ENCODE measurements around the gene EYA2. TPM values are rescaled to one million over a fixed set of nuclear protein-coding genes. Genes with fewer than 3 reads are reported as not detected.

Gene EYA2
- total RNA-seq, 1 donor, result 17.7 TPM

DNA sequence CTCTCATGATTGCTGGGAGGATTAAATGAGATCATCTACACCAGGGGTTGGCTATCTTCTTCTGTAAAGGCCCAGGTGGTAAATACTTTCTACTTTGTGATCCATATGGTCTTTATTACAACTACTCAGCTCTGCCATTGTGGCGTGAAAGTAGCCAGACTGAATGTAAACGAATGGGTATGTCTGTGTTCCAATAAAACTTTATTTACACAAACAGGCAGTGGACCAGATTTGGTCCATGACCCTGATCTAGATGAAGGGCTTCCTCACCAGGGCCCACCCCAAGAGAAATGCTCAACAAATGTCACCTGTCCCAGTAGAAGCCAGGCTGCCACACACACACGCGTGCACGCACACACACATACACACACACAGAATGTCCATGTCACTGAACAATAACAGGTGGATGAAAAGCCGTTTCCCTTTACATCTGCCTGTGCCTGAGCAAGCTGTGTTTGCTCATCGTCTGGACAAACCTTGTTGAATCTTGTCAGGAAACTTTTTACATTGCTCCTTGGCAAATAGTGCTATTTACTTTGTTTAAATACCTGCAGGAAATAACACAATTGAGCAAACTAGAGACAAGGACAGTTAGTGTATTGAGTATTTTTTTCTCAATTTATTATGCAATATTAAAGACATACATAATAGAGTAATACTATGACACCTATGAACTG is 114.3 kb downstream of the EYA2 start:
- no peaks in the 10 kb centered on the region for H3K27me3 ChIP-seq (ENCODE audit: insufficient read depth, low read length)
- no peaks in the 10 kb centered on the region for H4K20me1 ChIP-seq (ENCODE audit: insufficient read depth, low read length)
- H3K4me3 ChIP-seq (ENCODE audit: insufficient read depth, low read length), result no peak overlapping the region
- no peak overlapping the region for H3K27ac ChIP-seq (ENCODE audit: low read depth, low read length)
- H3K4me1 ChIP-seq (ENCODE audit: insufficient read depth, low read length), result no peaks in the 10 kb centered on the region
- no peak overlapping the region for H2AFZ ChIP-seq (ENCODE audit: low read length)
- H3K9me3 ChIP-seq (ENCODE audit: low read depth, low read length), result no peaks in the 10 kb centered on the region
- no peaks in the 10 kb centered on the region for H3K79me2 ChIP-seq (ENCODE audit: insufficient read depth, low read length)
- TF ChIP-seq, protein P1, sequence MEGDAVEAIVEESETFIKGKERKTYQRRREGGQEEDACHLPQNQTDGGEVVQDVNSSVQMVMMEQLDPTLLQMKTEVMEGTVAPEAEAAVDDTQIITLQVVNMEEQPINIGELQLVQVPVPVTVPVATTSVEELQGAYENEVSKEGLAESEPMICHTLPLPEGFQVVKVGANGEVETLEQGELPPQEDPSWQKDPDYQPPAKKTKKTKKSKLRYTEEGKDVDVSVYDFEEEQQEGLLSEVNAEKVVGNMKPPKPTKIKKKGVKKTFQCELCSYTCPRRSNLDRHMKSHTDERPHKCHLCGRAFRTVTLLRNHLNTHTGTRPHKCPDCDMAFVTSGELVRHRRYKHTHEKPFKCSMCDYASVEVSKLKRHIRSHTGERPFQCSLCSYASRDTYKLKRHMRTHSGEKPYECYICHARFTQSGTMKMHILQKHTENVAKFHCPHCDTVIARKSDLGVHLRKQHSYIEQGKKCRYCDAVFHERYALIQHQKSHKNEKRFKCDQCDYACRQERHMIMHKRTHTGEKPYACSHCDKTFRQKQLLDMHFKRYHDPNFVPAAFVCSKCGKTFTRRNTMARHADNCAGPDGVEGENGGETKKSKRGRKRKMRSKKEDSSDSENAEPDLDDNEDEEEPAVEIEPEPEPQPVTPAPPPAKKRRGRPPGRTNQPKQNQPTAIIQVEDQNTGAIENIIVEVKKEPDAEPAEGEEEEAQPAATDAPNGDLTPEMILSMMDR (IDR thresholded peaks at IDR 0.05; ENCODE audit: extremely low read depth, low read depth, low read length), result no peak
- peaks cover 7% of the 10 kb centered on the region for H3K36me3 ChIP-seq (ENCODE audit: insufficient read depth, low read length)
- no peak for DNase-seq (ENCODE audit: insufficient read length, low spot score, missing footprints)
- H3K4me2 ChIP-seq (ENCODE audit: insufficient read depth, low read length), result no peak overlapping the region

GRCh38 chr20:47009784-47010183 is 115.1 kb downstream of the EYA2 start:
- Histone ChIP-seq H3K27me3 (ENCODE audit: insufficient read depth, low read length) (no peaks in the 10 kb centered on the region), H3K4me1 (ENCODE audit: insufficient read depth, low read length) (no peaks in the 10 kb centered on the region), H3K9me3 (ENCODE audit: low read depth, low read length) (no peaks in the 10 kb centered on the region), H3K27ac (ENCODE audit: low read depth, low read length) (no peak overlapping the region), H3K36me3 (ENCODE audit: insufficient read depth, low read length) (peaks cover 7% of the 10 kb centered on the region), H3K4me3 (ENCODE audit: insufficient read depth, low read length) (no peak overlapping the region), H2AFZ (ENCODE audit: low read length) (no peak overlapping the region), H3K79me2 (ENCODE audit: insufficient read depth, low read length) (no peaks in the 10 kb centered on the region), H4K20me1 (ENCODE audit: insufficient read depth, low read length) (no peaks in the 10 kb centered on the region), H3K4me2 (ENCODE audit: insufficient read depth, low read length) (no peak overlapping the region)
- no peak for DNase-seq (ENCODE audit: insufficient read length, low spot score, missing footprints)
- TF ChIP-seq, protein P1 (IDR thresholded peaks at IDR 0.05; ENCODE audit: extremely low read depth, low read depth, low read length), result no peak

DNA sequence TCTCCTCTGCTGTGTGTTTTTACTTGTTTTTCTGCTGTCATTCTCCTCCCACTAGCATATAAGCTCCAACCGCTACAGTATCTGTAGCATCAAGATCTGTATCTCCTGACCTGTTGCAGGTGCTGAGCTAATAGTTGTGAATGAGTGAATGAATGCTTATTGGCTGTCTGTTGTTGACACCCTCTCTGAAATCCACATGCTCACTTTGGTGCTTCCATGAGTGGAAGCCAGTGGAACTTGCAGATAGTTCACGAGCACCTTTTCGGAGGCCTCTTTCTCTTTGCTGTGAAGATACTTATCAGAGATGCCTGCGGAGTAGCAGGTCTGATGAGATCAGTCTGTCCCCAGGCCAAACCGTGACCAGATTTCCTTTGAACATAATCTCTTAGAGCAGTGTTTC is 117.3 kb downstream of the EYA2 start:
- Histone ChIP-seq H3K4me2 (ENCODE audit: insufficient read depth, low read length) (no peak overlapping the region), H3K4me3 (ENCODE audit: insufficient read depth, low read length) (no peak overlapping the region), H3K36me3 (ENCODE audit: insufficient read depth, low read length) (peaks cover 4% of the 10 kb centered on the region), H3K27me3 (ENCODE audit: insufficient read depth, low read length) (no peaks in the 10 kb centered on the region), H4K20me1 (ENCODE audit: insufficient read depth, low read length) (peaks cover 6% of the 10 kb centered on the region), H3K27ac (ENCODE audit: low read depth, low read length) (no peak overlapping the region), H3K4me1 (ENCODE audit: insufficient read depth, low read length) (no peaks in the 10 kb centered on the region), H3K9me3 (ENCODE audit: low read depth, low read length) (no peaks in the 10 kb centered on the region), H3K79me2 (ENCODE audit: insufficient read depth, low read length) (no peaks in the 10 kb centered on the region), H2AFZ (ENCODE audit: low read length) (no peak overlapping the region)
- no peak for DNase-seq (ENCODE audit: insufficient read length, low spot score, missing footprints)
- TF ChIP-seq, protein P1 (IDR thresholded peaks at IDR 0.05; ENCODE audit: extremely low read depth, low read depth, low read length), result no peak

GRCh38 chr20:47013606-47014005 is 119.0 kb downstream of the EYA2 start:
- no peaks in the 10 kb centered on the region for H3K9me3 ChIP-seq (ENCODE audit: low read depth, low read length)
- H3K36me3 ChIP-seq (ENCODE audit: insufficient read depth, low read length), result peaks cover 4% of the 10 kb centered on the region
- H3K4me1 ChIP-seq (ENCODE audit: insufficient read depth, low read length), result no peaks in the 10 kb centered on the region
- DNase-seq (ENCODE audit: insufficient read length, low spot score, missing footprints), result no peak
- H3K27ac ChIP-seq (ENCODE audit: low read depth, low read length), result no peak overlapping the region
- TF ChIP-seq, protein P1 (IDR thresholded peaks at IDR 0.05; ENCODE audit: extremely low read depth, low read depth, low read length), result no peak
- peaks cover 6% of the 10 kb centered on the region for H4K20me1 ChIP-seq (ENCODE audit: insufficient read depth, low read length)
- H3K27me3 ChIP-seq (ENCODE audit: insufficient read depth, low read length), result no peaks in the 10 kb centered on the region
- no peaks in the 10 kb centered on the region for H3K79me2 ChIP-seq (ENCODE audit: insufficient read depth, low read length)
- no peak overlapping the region for H3K4me3 ChIP-seq (ENCODE audit: insufficient read depth, low read length)
- H2AFZ ChIP-seq (ENCODE audit: low read length), result no peak overlapping the region
- H3K4me2 ChIP-seq (ENCODE audit: insufficient read depth, low read length), result no peak overlapping the region
